ENCODE data around the gene FAF2. TPM values are rescaled to one million over a fixed set of nuclear protein-coding genes. Genes with fewer than 3 reads are reported as not detected.

The FAF2 gene
- total RNA-seq, 1 experiment from 2014 or later = 44.4 TPM

GRCh38 chr5:176545388-176545736 lies 97.2 kb downstream of the FAF2 start:
- H2BK15ac ChIP-seq (ENCODE audit: low read depth, low read length) = no peak overlapping the region
- no peak overlapping the region for H3K14ac ChIP-seq (ENCODE audit: insufficient read depth, low read length)
- H3K27ac Mint-ChIP-seq = no peak overlapping the region
- no peak overlapping the region for H4K91ac ChIP-seq (ENCODE audit: insufficient read length, low read depth, low read length)
- no peaks in the 10 kb centered on the region for H3K27me3 ChIP-seq (ENCODE audit: insufficient read depth, low read length)
- no peaks in the 10 kb centered on the region for H3K9me3 ChIP-seq (ENCODE audit: control insufficient read depth, low read depth, low read length)
- no peak overlapping the region for H2BK5ac ChIP-seq (ENCODE audit: insufficient read length, low read length)
- no peak overlapping the region for H3K9ac ChIP-seq (ENCODE audit: extremely low read depth, insufficient read length, low read length)
- H2BK20ac ChIP-seq (ENCODE audit: low read depth, low read length, poor library complexity, severe bottlenecking) = no peak overlapping the region
- H2AFZ ChIP-seq (ENCODE audit: low read length) = no peak overlapping the region
- peaks cover 0 to 2% (median 2%) of the 10 kb centered on the region in 3 experiments; a peak in 3 of 7 replicates for H3K36me3 Mint-ChIP-seq (ENCODE audit: insufficient read depth in 1 of 3, low read depth in 3 of 3)
- peaks cover 12% of the 10 kb centered on the region; the same call in 1 of the 2 replicates for H3K4me1 ChIP-seq (ENCODE audit: insufficient read depth, low read length)
- no peak for TF ChIP-seq CTCF (conservative IDR thresholded peaks at IDR 0.05)
- no peak overlapping the region for H3K56ac ChIP-seq (ENCODE audit: insufficient read length, low read depth, low read length)
- no peak for DNase-seq
- no CpG with 5 or more reads among the region's 6 CpGs for WGBS (ENCODE audit: extremely low coverage, insufficient read length, low lambda C conversion rate)
- H2BK120ac ChIP-seq (ENCODE audit: low read depth, low read length, poor library complexity, severe bottlenecking) = no peak overlapping the region
- no peak overlapping the region for H2AK5ac ChIP-seq (ENCODE audit: insufficient read length, low read length)
- H3K4me1 Mint-ChIP-seq = peaks cover 28 to 30% of the 10 kb centered on the region in 2 experiments
- peaks cover 1% of the 10 kb centered on the region; the same call in 1 of the 2 replicates for H3K27me3 Mint-ChIP-seq (ENCODE audit: low read depth)
- no peaks in the 10 kb centered on the region for H3K79me1 ChIP-seq (ENCODE audit: insufficient read depth, low read depth, low read length, poor library complexity, severe bottlenecking)
- H3K4me2 ChIP-seq (ENCODE audit: insufficient read depth, insufficient read length, low read length) = no peak overlapping the region
- no peaks in the 10 kb centered on the region for H3K79me2 ChIP-seq (ENCODE audit: insufficient read depth, low read length)
- H3K23me2 ChIP-seq (ENCODE audit: insufficient read length, low read depth, low read length, poor library complexity, severe bottlenecking) = peaks cover 12% of the 10 kb centered on the region
- H4K20me1 ChIP-seq (ENCODE audit: control insufficient read depth, insufficient read depth, insufficient read length) = peaks cover 2% of the 10 kb centered on the region
- no peaks in the 10 kb centered on the region for H3K9me3 Mint-ChIP-seq
- no peak overlapping the region for H3K4me3 Mint-ChIP-seq
- no peak overlapping the region for H3K23ac ChIP-seq (ENCODE audit: insufficient read length, low read depth, low read length)
- H2BK12ac ChIP-seq (ENCODE audit: insufficient read length, low read depth, low read length) = no peak overlapping the region
- no peak overlapping the region for H3K18ac ChIP-seq (ENCODE audit: insufficient read length, low read depth, low read length)
- no peak overlapping the region for H4K8ac ChIP-seq (replicated peaks; ENCODE audit: insufficient read length, low read depth, low read length)
- no peak overlapping the region for H3T11ph ChIP-seq (ENCODE audit: low read length)
- no peak overlapping the region for H3K27ac ChIP-seq (ENCODE audit: insufficient read length, low read depth, low read length)
- no peak overlapping the region for H3K4ac ChIP-seq (ENCODE audit: low read depth, low read length)
- no peak overlapping the region for H4K5ac ChIP-seq (ENCODE audit: insufficient read length, low read depth, low read length)

Measured in H9 (cell line).